Breast epithelium (tissue), 3 donors: Measurements from ENCODE around the gene COL16A1.

Source experiments
- POLR2A ChIP-seq: fragments of 450-650 bp; IDR thresholded peaks from one replicate; pipeline ENCODE4 v1.6.1; 2016; ENCODE audit warnings: antibody characterized with exemption, mild to moderate bottlenecking, moderate library complexity
- TF ChIP-seq, protein P1 (sequence below), 3 donors: fragments of 450-650 bp; IDR thresholded peaks; one replicate each; pipeline ENCODE4 v1.5.1; 2016 to 2017; ENCODE audit warnings: antibody characterized with exemption in 3 of 3, mild to moderate bottlenecking in 3 of 3, moderate library complexity in 3 of 3

- TF ChIP-seq, protein P1, sequence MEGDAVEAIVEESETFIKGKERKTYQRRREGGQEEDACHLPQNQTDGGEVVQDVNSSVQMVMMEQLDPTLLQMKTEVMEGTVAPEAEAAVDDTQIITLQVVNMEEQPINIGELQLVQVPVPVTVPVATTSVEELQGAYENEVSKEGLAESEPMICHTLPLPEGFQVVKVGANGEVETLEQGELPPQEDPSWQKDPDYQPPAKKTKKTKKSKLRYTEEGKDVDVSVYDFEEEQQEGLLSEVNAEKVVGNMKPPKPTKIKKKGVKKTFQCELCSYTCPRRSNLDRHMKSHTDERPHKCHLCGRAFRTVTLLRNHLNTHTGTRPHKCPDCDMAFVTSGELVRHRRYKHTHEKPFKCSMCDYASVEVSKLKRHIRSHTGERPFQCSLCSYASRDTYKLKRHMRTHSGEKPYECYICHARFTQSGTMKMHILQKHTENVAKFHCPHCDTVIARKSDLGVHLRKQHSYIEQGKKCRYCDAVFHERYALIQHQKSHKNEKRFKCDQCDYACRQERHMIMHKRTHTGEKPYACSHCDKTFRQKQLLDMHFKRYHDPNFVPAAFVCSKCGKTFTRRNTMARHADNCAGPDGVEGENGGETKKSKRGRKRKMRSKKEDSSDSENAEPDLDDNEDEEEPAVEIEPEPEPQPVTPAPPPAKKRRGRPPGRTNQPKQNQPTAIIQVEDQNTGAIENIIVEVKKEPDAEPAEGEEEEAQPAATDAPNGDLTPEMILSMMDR (IDR thresholded peaks at IDR 0.05), result no peak
- no peak for TF ChIP-seq POLR2A
These were observed 6.3 kb downstream of the COL16A1 start for GRCh38 chr1:31697369-31697984.
